ENCODE results near the gene TMBIM6. TPM values are rescaled to one million over a fixed set of nuclear protein-coding genes. Genes with fewer than 3 reads are reported as not detected.

TMBIM6 gene
- polyA plus RNA-seq, 1 of the 3 experiments (the other 2 are of a cell fraction): 290 TPM

GRCh38 chr12:49793620-49794019, 52.3 kb downstream of the TMBIM6 start:
- H3K9me2 ChIP-seq: no peaks in the 10 kb centered on the region
- no peak overlapping the region for H2AFZ ChIP-seq (ENCODE audit: low read depth)
- H4K20me1 ChIP-seq (ENCODE audit: insufficient read depth): no peaks in the 10 kb centered on the region
- H3K36me3 ChIP-seq (replicated peaks in 1 of 2; ENCODE audit: control insufficient read depth in 1 of 2, insufficient read depth in 2 of 2, low read length in 1 of 2): peaks cover 0 to 55% of the 10 kb centered on the region in 2 experiments
- TF ChIP-seq SIN3A (IDR thresholded peaks at IDR 0.05; ENCODE audit: borderline replicate concordance, low read depth, low read length) (no peak), EZH2phosphoT487 (IDR thresholded peaks at IDR 0.05; ENCODE audit: borderline replicate concordance, low read depth) (no peak), MEF2A (IDR thresholded peaks at IDR 0.05; ENCODE audit: borderline replicate concordance, low read depth) (no peak), NFIC (IDR thresholded peaks at IDR 0.05; ENCODE audit: borderline replicate concordance) (no peak), GATA2 (CRISPR knock-in tag; IDR thresholded peaks at IDR 0.05) (no peak), FOXJ3 (CRISPR knock-in tag; IDR thresholded peaks at IDR 0.05) (no peak), RCOR1 (IDR thresholded peaks at IDR 0.05; ENCODE audit: low read length) (no peak), RFX5 (IDR thresholded peaks at IDR 0.05; ENCODE audit: low read length) (no peak), RXRA (IDR thresholded peaks at IDR 0.05; ENCODE audit: borderline replicate concordance, low read depth) (no peak), TAF1 (IDR thresholded peaks at IDR 0.05; ENCODE audit: borderline replicate concordance, low read depth, low read length) (no peak), IRF3 (IDR thresholded peaks at IDR 0.05; ENCODE audit: low read depth, low read length) (no peak), TCF12 (IDR thresholded peaks at IDR 0.05) (no peak), POLR2AphosphoS5 (IDR thresholded peaks at IDR 0.05; ENCODE audit: low read depth, low read length) (no peak), REST (IDR thresholded peaks at IDR 0.05; ENCODE audit: low read depth, low read length) (no peak), GABPA (IDR thresholded peaks at IDR 0.05; ENCODE audit: low read depth) (no peak), MXI1 (IDR thresholded peaks at IDR 0.05; ENCODE audit: low read depth, low read length) (no peak), FOXM1 (IDR thresholded peaks at IDR 0.05; ENCODE audit: low read depth) (no peak), JUND (IDR thresholded peaks at IDR 0.05) (no peak), ZBTB33 (IDR thresholded peaks at IDR 0.05; ENCODE audit: borderline replicate concordance, low read depth) (no peak)
- TF ChIP-seq, protein P1, sequence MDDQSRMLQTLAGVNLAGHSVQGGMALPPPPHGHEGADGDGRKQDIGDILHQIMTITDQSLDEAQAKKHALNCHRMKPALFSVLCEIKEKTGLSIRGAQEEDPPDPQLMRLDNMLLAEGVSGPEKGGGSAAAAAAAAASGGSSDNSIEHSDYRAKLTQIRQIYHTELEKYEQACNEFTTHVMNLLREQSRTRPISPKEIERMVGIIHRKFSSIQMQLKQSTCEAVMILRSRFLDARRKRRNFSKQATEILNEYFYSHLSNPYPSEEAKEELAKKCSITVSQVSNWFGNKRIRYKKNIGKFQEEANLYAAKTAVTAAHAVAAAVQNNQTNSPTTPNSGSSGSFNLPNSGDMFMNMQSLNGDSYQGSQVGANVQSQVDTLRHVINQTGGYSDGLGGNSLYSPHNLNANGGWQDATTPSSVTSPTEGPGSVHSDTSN (IDR thresholded peaks at IDR 0.05): no peak
- no peaks in the 10 kb centered on the region for H3K9me3 ChIP-seq
- ChIA-PET POLR2A (no interaction called here), CTCF (interaction anchor here (1.1 kb wide), 1 partner anchor 31 kb away, joined by 3 read pairs; no protein-coding TSS in a partner anchor)
- no peak overlapping the region for H3K27ac ChIP-seq (ENCODE audit: low read depth in 2 of 2, low read length in 1 of 2)
- H3K27me3 ChIP-seq (ENCODE audit: insufficient read depth): no peaks in the 10 kb centered on the region
- H3K4me3 ChIP-seq (ENCODE audit: low read depth in 2 of 2, low read length in 1 of 2): no peak overlapping the region
- H3K79me2 ChIP-seq (ENCODE audit: insufficient read depth): no peaks in the 10 kb centered on the region
- DNase-seq: no peak
- 95% methylated on average over 4 of the region's 9 CpGs for WGBS (ENCODE audit: low lambda C conversion rate)
- no peak overlapping the region for H3K9ac ChIP-seq
- no peak overlapping the region for H3K4me2 ChIP-seq
- no peaks in the 10 kb centered on the region for H3F3A ChIP-seq (replicated peaks; ENCODE audit: insufficient read depth)
- no peaks in the 10 kb centered on the region for H3K4me1 ChIP-seq (ENCODE audit: control insufficient read depth in 1 of 2, insufficient read depth in 2 of 2, low read depth in 1 of 2, low read length in 1 of 2)

Data from SK-N-SH (cell line).